Activated CD4-positive, alpha-beta T cell treated with anti-CD3 and anti-CD28 coated beads, Interleukin-2, amount 50 U/mL, for 16 hours (primary cell): ENCODE data around the gene JTB.

Experiments used
- DNase-seq: peaks from one replicate; pipeline ENCODE4 v3.0.0-alpha.2; 2020

Gene JTB

GRCh38 chr1:153978274-153978909 is 918 bp upstream of the JTB start:
- DNase-seq: no peak

GRCh38 chr1:153976819-153977249 is 640 bp downstream of the JTB start:
- no peak for DNase-seq

- no peak for DNase-seq
These were observed 3.9 kb downstream of the JTB start for GRCh38 chr1:153973525-153973924.

- DNase-seq: no peak
These were observed 4.4 kb downstream of the JTB start for GRCh38 chr1:153973071-153973470.

- DNase-seq: no peak
These were observed 7.1 kb downstream of the JTB start for GRCh38 chr1:153970346-153970745.

GRCh38 chr1:153968972-153969371 is 8.5 kb downstream of the JTB start:
- DNase-seq: no peak

GRCh38 chr1:153968408-153968807 is 9.1 kb downstream of the JTB start:
- DNase-seq: no peak

GRCh38 chr1:153968000-153968363 is 9.5 kb downstream of the JTB start:
- DNase-seq: no peak

GRCh38 chr1:153967107-153967999 is 10.1 kb downstream of the JTB start, which contains the start of gene CREB3L4:
TSS of gene CREB3L4 (plus strand) at chr1:153967902. CDS start at chr1:153968526, 624 bp downstream.
- peak; percentile 95 for DNase-seq

- DNase-seq: no peak
These were observed 13.6 kb downstream of the JTB start for GRCh38 chr1:153963850-153964331.

- DNase-seq: peak; percentile 97
These were observed 14.2 kb downstream of the JTB start, which contains the start of gene SLC39A1 for GRCh38 chr1:153963030-153963849. TSS of gene SLC39A1 (minus strand) at chr1:153963537. CDS start at chr1:153962715, 822 bp downstream.

- no peak for DNase-seq
These were observed 15.1 kb downstream of the JTB start for GRCh38 chr1:153962088-153963029.

- no peak for DNase-seq
These were observed 16.1 kb downstream of the JTB start for GRCh38 chr1:153961421-153961820.

GRCh38 chr1:153960206-153960605 is 17.3 kb downstream of the JTB start:
- DNase-seq: no peak

GRCh38 chr1:153959454-153959853 is 18.0 kb downstream of the JTB start:
- no peak for DNase-seq

- no peak for DNase-seq
These were observed 18.6 kb downstream of the JTB start for GRCh38 chr1:153958961-153959260.

- peak; percentile 99 for DNase-seq
These were observed 19.1 kb downstream of the JTB start, which contains the start of gene CRTC2 for GRCh38 chr1:153958111-153958960. TSS of gene CRTC2 (minus strand) at chr1:153958612. CDS start at chr1:153958497, 115 bp downstream.

GRCh38 chr1:153957744-153958110 is 19.7 kb downstream of the JTB start:
- DNase-seq: peak; percentile 51

- no peak for DNase-seq
These were observed 20.3 kb downstream of the JTB start for GRCh38 chr1:153956997-153957715.

- no peak for DNase-seq
These were observed 22.6 kb downstream of the JTB start for GRCh38 chr1:153954826-153955225.
